Measurements from ENCODE around the gene AGFG1. TPM values are rescaled to one million over a fixed set of nuclear protein-coding genes. Genes with fewer than 3 reads are reported as not detected.

The AGFG1 gene
- total and polyA plus RNA-seq, 2 donors (not counting 1 experiment from before 2014, with no cell fraction given), result 28.7 to 83.3 TPM

DNA sequence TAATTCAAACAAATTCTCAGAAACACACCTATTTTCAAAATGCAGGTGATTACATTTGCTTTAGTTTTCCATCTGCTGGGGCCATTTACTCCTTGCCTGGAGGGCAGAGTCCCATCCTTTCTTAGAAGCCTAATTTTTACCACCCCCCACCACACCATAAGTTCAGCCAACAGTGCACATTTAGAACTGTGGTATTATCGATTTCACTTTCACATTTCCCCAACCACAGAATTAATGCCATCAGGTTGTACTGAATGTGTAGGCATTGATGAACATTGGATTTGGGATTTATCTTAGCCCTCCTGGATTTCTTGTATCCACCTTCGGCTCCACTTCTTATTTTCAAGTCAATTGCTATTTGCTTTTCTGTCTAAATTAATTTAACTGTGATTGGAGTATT lies 138.2 kb downstream of the AGFG1 start:
- Histone ChIP-seq H3K27ac (ENCODE audit: low read length in 2 of 2) (no peak overlapping the region), H3K9ac (ENCODE audit: low read length) (no peak overlapping the region), H3K4me3 (ENCODE audit: control extremely low read depth in 1 of 5, extremely low read depth in 1 of 5, insufficient read depth in 1 of 5, low read depth in 2 of 5, low read length in 4 of 5) (no peak overlapping the region), H3K9me3 (ENCODE audit: control extremely low read depth in 1 of 3, control insufficient read depth in 2 of 3, insufficient read depth in 1 of 3, low read length in 2 of 3) (peaks cover 0 to 5% (median 0%) of the 10 kb centered on the region in 3 donors), H4K20me1 (ENCODE audit: control insufficient read depth, insufficient read depth, low read length, poor library complexity, severe bottlenecking) (no peaks in the 10 kb centered on the region), H3K27me3 (replicated peaks in 1 of 4; ENCODE audit: control extremely low read depth in 1 of 4, control insufficient read depth in 3 of 4, insufficient read depth in 4 of 4, low read length in 3 of 4) (peaks cover 0 to 5% (median 2%) of the 10 kb centered on the region in 4 experiments), H3K4me1 (ENCODE audit: control insufficient read depth in 2 of 2, insufficient read depth in 2 of 2, low read length in 2 of 2) (peaks cover 7 to 15% of the 10 kb centered on the region in 2 donors), H2AFZ (ENCODE audit: insufficient read depth, low read depth, low read length, poor library complexity, severe bottlenecking) (no peak overlapping the region), H3K4me2 (replicated peaks; ENCODE audit: low read depth, low read length, poor library complexity, severe bottlenecking) (no peak overlapping the region), H3K36me3 (replicated peaks in 1 of 2; ENCODE audit: control extremely low read depth in 1 of 2, control insufficient read depth in 1 of 2, extremely low read depth in 1 of 2, insufficient read depth in 2 of 2, low read length in 1 of 2) (no peaks in the 10 kb centered on the region), H3K79me2 (ENCODE audit: control insufficient read depth, insufficient read depth, low read length) (no peaks in the 10 kb centered on the region)
- POLR2A ChIA-PET, result no interaction called here
- H3K9me3 Mint-ChIP-seq (ENCODE audit: insufficient read depth), result no peaks in the 10 kb centered on the region
- no CpG with 5 or more reads among the region's 2 CpGs for WGBS (ENCODE audit: insufficient coverage)
- intact Hi-C loops (cut with micrococcal nuclease), result no loop called here
- peaks cover 17% of the 10 kb centered on the region for H3K27me3 Mint-ChIP-seq
- no peak overlapping the region for H3K27ac Mint-ChIP-seq
- no peak overlapping the region for H3K4me3 Mint-ChIP-seq
- ATAC-seq (ENCODE audit: low read depth) (no peak), DNase-seq (no peak)
- H3K4me1 Mint-ChIP-seq, result peaks cover 17% of the 10 kb centered on the region
- TF ChIP-seq EZH2 (IDR thresholded peaks at IDR 0.05; ENCODE audit: borderline replicate concordance, insufficient read depth, low read depth, low read length, poor library complexity, severe bottlenecking), result no peak
- TF ChIP-seq, protein P1, sequence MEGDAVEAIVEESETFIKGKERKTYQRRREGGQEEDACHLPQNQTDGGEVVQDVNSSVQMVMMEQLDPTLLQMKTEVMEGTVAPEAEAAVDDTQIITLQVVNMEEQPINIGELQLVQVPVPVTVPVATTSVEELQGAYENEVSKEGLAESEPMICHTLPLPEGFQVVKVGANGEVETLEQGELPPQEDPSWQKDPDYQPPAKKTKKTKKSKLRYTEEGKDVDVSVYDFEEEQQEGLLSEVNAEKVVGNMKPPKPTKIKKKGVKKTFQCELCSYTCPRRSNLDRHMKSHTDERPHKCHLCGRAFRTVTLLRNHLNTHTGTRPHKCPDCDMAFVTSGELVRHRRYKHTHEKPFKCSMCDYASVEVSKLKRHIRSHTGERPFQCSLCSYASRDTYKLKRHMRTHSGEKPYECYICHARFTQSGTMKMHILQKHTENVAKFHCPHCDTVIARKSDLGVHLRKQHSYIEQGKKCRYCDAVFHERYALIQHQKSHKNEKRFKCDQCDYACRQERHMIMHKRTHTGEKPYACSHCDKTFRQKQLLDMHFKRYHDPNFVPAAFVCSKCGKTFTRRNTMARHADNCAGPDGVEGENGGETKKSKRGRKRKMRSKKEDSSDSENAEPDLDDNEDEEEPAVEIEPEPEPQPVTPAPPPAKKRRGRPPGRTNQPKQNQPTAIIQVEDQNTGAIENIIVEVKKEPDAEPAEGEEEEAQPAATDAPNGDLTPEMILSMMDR (IDR thresholded peaks at IDR 0.05), result no peak
- CTCF ChIA-PET, result no interaction called here

Other genes with a start within 250 kb of the AGFG1 start
- gene MFF, start 146.9 kb upstream of the AGFG1 start, total RNA-seq, result 70.4 and 75.2 TPM in 2 replicates
- gene MFF, start 146.9 kb upstream of the AGFG1 start, polyA plus RNA-seq, result 55.0 and 69.9 TPM in 2 replicates
- gene TM4SF20, start 92.8 kb upstream of the AGFG1 start, total RNA-seq, result not detected in 2 replicates
- gene TM4SF20, start 92.8 kb upstream of the AGFG1 start, polyA plus RNA-seq, result not detected in 2 replicates
- gene SCYGR1, start 84.2 kb upstream of the AGFG1 start, total RNA-seq, result not detected in 2 replicates
- gene SCYGR1, start 84.2 kb upstream of the AGFG1 start, polyA plus RNA-seq, result not detected in 2 replicates
- gene SCYGR2, start 126.7 kb downstream of the AGFG1 start, total RNA-seq, result not detected in 2 replicates
- gene SCYGR2, start 126.7 kb downstream of the AGFG1 start, polyA plus RNA-seq, result not detected in 2 replicates
- gene SCYGR3, start 142.7 kb downstream of the AGFG1 start, total RNA-seq, result not detected in 2 replicates
- gene SCYGR3, start 142.7 kb downstream of the AGFG1 start, polyA plus RNA-seq, result not detected in 2 replicates
- gene SCYGR4, start 145.3 kb downstream of the AGFG1 start, total RNA-seq, result not detected in 2 replicates
- gene SCYGR4, start 145.3 kb downstream of the AGFG1 start, polyA plus RNA-seq, result not detected in 2 replicates
- gene SCYGR5, start 194.6 kb downstream of the AGFG1 start, total RNA-seq, result not detected in 2 replicates
- gene SCYGR5, start 194.6 kb downstream of the AGFG1 start, polyA plus RNA-seq, result not detected in 2 replicates
- gene SLC19A3, start 245.9 kb downstream of the AGFG1 start, total RNA-seq, result not detected in 2 replicates
- not detected in 2 replicates for gene SLC19A3, start 245.9 kb downstream of the AGFG1 start, polyA plus RNA-seq

Data from B cell (primary cell).